Raji (cell line): ENCODE data around the gene LZIC.

Source experiments
- POLR2A ChIP-seq: IDR thresholded peaks from 2 replicates; pipeline ENCODE4 v1.6.1; 2011; ENCODE audit warnings: low read depth, low read length, control low read depth; ENCODE audit not compliant: insufficient read depth

Gene LZIC

GRCh38 chr1:9882296-9882944 lies 60.8 kb downstream of the LZIC start:
- no peak for TF ChIP-seq POLR2A

- TF ChIP-seq POLR2A, result no peak
Observed at GRCh38 chr1:9881838-9882249, 61.3 kb downstream of the LZIC start.
